PFSK-1 (cell line): ENCODE results near the gene C15orf61.

Experiments
- POLR2AphosphoS5 ChIP-seq: IDR thresholded peaks from 2 replicates; pipeline ENCODE4 v1.6.1; 2012; ENCODE audit warnings: low read depth, mild to moderate bottlenecking, control low read depth, low read length, moderate library complexity
- SIN3A ChIP-seq: IDR thresholded peaks from 2 replicates; pipeline ENCODE4 v1.6.1; 2012; ENCODE audit warnings: mild to moderate bottlenecking, low read length, moderate library complexity, borderline replicate concordance; ENCODE audit not compliant: insufficient read depth
- TAF1 ChIP-seq: IDR thresholded peaks from 2 replicates; pipeline ENCODE4 v1.6.1; 2012; ENCODE audit warnings: low read length, control low read depth, borderline replicate concordance; ENCODE audit not compliant: insufficient read depth
- TF ChIP-seq, protein P1 (sequence below), 2 experiments: IDR thresholded peaks; 2 replicates each; pipeline versions ENCODE4 v1.6.1 to v1.8.0; 2011 to 2012; ENCODE audit warnings: low read depth in 2 of 2, low read length in 2 of 2, control low read depth in 1 of 2, inconsistent platforms in 1 of 2, mild to moderate bottlenecking in 1 of 2, moderate library complexity in 1 of 2; ENCODE audit not compliant: insufficient read depth in 1 of 2

DNA sequence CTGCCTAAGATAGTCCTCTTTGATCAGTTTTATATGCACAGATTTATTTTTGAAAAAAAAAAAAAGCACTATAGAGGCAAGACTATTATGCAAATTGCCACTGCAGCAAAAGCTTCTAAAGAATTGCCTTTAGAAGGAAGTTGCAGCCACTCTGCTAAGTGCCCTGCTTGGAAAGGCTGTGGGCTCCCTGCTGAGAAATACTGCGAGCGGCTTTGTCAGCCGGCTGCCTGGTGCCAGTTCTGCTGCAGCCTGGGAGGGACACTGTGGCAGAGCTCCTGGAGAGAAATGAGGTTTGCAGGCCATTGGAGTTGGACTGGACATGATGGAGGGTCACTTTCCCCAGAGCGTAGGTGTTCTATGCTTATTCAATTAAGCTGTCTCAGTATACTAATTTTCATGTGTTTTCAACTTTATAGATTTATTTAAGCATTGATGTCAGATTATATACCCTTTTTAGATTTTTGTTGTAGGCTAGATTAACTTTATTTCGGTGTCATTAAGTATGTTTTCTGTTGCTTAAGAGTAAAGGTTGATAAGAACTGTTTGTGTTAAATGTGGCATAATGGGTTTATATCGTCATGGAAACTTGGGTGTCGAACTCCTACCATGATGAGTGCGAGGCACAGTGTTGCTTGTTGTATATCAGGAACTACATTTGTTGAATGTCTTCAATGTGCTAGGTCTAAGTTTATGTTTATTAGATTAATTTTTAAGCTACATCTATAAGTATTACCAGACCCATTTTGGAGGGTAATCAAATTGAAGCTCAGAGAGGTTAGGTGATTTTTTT lies 28.1 kb downstream of the C15orf61 start:
- TF ChIP-seq SIN3A (no peak), POLR2AphosphoS5 (no peak), TAF1 (no peak)
- TF ChIP-seq, protein P1, sequence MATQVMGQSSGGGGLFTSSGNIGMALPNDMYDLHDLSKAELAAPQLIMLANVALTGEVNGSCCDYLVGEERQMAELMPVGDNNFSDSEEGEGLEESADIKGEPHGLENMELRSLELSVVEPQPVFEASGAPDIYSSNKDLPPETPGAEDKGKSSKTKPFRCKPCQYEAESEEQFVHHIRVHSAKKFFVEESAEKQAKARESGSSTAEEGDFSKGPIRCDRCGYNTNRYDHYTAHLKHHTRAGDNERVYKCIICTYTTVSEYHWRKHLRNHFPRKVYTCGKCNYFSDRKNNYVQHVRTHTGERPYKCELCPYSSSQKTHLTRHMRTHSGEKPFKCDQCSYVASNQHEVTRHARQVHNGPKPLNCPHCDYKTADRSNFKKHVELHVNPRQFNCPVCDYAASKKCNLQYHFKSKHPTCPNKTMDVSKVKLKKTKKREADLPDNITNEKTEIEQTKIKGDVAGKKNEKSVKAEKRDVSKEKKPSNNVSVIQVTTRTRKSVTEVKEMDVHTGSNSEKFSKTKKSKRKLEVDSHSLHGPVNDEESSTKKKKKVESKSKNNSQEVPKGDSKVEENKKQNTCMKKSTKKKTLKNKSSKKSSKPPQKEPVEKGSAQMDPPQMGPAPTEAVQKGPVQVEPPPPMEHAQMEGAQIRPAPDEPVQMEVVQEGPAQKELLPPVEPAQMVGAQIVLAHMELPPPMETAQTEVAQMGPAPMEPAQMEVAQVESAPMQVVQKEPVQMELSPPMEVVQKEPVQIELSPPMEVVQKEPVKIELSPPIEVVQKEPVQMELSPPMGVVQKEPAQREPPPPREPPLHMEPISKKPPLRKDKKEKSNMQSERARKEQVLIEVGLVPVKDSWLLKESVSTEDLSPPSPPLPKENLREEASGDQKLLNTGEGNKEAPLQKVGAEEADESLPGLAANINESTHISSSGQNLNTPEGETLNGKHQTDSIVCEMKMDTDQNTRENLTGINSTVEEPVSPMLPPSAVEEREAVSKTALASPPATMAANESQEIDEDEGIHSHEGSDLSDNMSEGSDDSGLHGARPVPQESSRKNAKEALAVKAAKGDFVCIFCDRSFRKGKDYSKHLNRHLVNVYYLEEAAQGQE (IDR thresholded peaks at IDR 0.05; ENCODE audit: insufficient read depth in 1 of 2, low read depth in 2 of 2, low read length in 2 of 2): no peak
